A549 (cell line): ENCODE measurements around the gene METTL16.

Experiments used
- CTCF ChIP-seq: fragments of >200 bp; sonication (Bioruptor Twin); formaldehyde crosslinking; IDR thresholded peaks from 3 replicates; pipeline ENCODE4 v1.5.1; 2016
- EHMT2 ChIP-seq: fragments of 200-600 bp; sonication (generic); IDR thresholded peaks from 2 replicates; pipeline ENCODE4 v1.6.1; 2016; ENCODE audit warnings: antibody characterized with exemption, low read depth, mild to moderate bottlenecking, moderate library complexity
- MYC ChIP-seq: IDR thresholded peaks from 2 replicates; pipeline ENCODE4 v1.6.1; 2012; ENCODE audit warnings: mild to moderate bottlenecking, inconsistent platforms, low read length, improper control_type of control experiment, borderline replicate concordance

- TF ChIP-seq MYC (no peak), CTCF (no peak), EHMT2 (no peak)
These were observed 58.4 kb downstream of the METTL16 start for GRCh38 chr17:2453325-2453724.
